AG09319 (cell line): ENCODE measurements around the gene CTNND1.
A peak's percentile ranks its signal among the peaks of the same experiment; 100 is the strongest.

Experiments
- DNase-seq: peaks from one replicate; pipeline ENCODE4 v3.0.0-alpha.2; 2010; ENCODE audit warnings: low read depth; ENCODE audit errors: extremely low read depth
- CTCF ChIP-seq: IDR thresholded peaks from 2 replicates; pipeline ENCODE4 v1.5.1; 2011; ENCODE audit warnings: low read depth, mild to moderate bottlenecking, inconsistent platforms, low read length, moderate library complexity

The CTNND1 gene

DNA sequence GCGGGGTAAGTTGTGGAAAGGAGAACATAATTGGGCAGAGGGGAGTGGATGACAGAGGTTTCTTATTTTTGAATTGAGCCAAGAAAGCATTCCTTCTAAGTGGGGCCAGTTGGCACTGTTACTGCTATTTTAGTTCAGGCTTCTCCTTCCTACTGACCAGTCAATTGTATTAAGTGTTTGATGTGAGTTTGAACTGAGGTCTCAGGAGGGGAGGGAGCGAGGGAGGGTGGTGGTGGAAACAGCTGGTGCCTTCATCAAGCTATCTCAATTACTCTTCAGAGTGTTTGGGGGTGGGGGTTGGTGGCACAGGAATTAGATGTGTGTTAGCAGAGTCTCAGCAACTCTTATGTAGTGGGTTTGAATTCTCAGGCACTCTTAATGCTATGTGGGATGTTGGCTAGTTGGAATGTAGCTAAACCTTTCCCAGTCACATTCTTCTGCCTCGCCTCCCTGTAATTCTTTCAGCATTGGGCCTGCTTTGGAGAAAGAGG lies 14.5 kb downstream of the CTNND1 start:
- TF ChIP-seq CTCF: no peak
- no peak for DNase-seq

GRCh38 chr11:57776577-57777210 lies 15.1 kb downstream of the CTNND1 start:
- no peak for TF ChIP-seq CTCF
- DNase-seq: no peak

GRCh38 chr11:57777969-57778317 lies 16.3 kb downstream of the CTNND1 start:
- no peak for DNase-seq
- TF ChIP-seq CTCF: no peak

- TF ChIP-seq CTCF: no peak
- peak; percentile 95 for DNase-seq
These were observed 16.9 kb downstream of the CTNND1 start for GRCh38 chr11:57778318-57779037.

- no peak; the same call in 1 of the 2 replicates for TF ChIP-seq CTCF
- peak; percentile 30 for DNase-seq
These were observed 17.7 kb downstream of the CTNND1 start for GRCh38 chr11:57779276-57779675.

GRCh38 chr11:57781529-57781943 lies 19.9 kb downstream of the CTNND1 start:
- DNase-seq: no peak
- TF ChIP-seq CTCF: no peak

DNA sequence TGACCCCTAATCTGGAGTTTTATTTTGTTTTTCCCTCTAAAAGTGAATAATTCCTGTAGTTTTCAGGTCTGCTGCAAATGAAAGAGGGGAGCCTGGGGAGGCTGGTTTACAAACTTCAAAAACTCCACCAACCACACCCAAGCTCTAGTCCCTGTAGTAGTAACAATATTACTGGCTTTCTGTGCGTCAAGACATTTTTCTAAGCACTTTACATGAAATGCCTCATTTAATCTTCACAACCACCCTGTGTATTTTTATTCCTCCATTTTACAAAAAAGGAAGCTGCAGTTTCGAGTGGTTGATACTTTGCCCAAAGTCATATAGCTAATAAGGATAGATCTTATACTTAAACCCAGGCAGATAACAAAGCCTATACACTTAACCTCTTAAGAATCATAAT lies 23.5 kb downstream of the CTNND1 start:
- no peak for DNase-seq

More for the DNA sequence above, 23.5 kb downstream of the CTNND1 start:
- no peak for TF ChIP-seq CTCF
